Fibroblast of peridontal ligament (primary cell): Measurements from ENCODE around the gene PURA.

Experiments
- DNase-seq: peaks from one replicate; pipeline ENCODE4 v3.0.0-alpha.2; 2010; ENCODE audit errors: extremely low read depth

The PURA gene

DNA sequence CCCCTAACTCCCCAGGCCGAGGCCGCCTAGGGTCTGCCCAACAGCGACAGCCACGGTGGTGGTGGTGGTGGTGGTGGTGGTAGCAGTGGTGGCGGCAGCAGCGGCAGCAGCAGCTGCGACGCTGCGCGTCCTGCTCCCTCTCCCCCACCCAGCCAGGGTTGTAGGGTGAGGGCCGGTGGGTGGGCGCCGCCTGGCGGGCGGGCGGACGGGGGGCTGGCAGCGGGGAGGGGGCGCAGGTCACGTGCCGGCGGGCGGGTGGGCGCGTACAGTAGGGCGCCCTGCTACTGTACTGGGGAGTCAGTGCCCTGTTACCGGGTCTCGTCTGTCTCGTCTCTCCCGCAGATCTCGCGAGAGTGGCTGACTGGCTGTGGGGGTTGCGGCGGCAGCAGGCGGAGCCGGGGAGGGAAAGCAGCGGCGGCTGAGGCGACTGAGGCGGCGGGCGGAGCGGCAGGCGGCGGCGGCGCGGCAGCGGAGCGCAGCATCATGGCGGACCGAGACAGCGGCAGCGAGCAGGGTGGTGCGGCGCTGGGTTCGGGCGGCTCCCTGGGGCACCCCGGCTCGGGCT lies at the start of gene PURA:
TSS of gene PURA (plus strand) at position 411 of the 565 bp plus-strand sequence. CDS start at position 484, 73 bp downstream.
- DNase-seq, result peak; percentile 91

DNA sequence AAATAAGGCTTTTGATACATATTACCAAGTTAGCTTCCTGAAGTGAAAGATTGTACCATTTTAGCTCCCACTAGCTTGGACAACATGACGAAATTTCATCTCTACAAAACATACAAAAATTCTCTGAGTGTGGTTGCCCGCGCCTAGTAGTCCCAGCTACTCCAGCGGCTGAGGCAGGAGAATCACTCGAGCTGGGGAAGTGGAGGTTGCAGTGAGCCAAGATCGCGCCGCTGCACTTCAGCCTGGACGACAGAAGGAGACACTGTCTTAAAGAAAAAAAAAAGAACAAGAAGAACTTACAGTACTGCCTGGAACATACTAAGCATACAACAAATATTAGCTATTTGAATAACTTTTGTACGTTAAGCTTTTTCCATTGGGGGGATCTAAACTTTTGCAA lies 41.1 kb upstream of the PURA start:
- no peak for DNase-seq

DNA sequence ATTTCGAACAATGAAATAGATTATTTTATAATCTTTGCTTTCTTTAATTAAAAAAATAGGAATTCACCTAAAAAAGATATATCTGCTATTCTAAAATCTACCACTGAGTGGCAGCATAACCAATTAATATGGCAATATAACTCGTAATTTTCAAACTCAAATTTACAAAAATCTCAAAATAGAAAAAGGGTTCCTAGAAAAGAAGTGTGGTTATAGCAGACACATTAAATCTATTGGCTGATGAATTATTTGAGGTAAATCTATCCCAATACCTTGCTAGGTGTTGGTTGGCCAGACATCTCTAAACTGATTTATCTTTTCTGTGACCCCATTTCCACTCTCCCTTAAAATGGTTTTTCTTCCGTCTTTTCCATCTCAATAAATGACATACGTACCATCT lies 40.6 kb upstream of the PURA start:
- DNase-seq, result peak; percentile 62

DNA sequence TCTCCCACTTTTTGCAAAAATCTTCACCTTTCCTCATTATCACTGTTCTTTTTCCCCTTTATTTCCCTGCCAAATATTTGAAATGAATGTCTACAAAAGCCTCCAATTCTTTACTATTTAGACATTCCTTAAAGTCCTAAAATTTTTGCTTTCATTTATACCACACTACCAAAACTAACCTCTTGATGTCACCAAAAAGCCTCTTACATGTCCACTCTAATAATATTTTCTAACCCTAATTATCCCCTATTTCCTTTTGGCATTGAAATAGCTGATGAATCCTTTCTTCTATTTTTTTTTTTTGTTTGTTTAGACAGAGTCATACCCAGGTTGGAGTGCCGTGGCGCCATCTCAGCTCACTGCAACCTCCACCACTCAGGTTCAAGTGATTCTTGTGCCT lies 38.5 kb upstream of the PURA start:
- DNase-seq, result peak; percentile 47

DNA sequence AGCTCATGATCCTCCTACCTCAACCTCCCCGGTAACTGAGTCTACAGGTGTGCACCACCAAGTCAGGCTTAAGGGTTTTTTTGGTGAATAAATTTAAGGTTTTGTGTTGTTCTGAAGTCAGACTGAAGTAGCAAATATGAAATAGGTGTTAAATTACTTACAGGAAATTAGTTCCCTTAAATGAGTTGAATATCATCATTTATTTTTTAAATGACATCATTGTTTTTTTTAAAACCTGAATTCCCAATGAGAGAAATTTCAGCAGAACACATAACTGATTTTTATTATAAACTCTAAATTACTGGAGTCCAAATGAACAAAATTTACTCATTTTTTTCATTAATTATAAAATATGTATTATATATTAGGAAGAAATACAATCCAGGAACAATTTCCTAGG lies 37.8 kb upstream of the PURA start:
- no peak for DNase-seq

DNA sequence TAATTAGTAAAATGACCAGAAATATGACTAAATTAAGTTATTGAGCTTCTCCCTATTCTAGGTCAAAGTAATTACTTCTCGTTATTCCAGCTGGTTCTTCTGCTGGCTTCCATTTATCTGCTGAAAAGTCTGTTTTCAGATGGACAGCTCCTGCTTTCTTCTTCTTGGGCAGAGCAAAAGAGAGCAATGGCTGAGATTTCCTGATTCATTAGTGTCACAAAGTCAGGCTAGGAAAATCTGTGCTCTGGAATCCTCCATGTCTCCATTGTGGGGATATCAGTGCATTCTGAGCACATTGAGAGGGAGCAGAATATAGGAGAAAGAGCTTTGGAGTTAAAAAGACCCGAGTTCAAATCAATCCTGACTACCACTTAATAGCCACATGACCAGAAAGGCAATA lies 37.1 kb upstream of the PURA start:
- peak; percentile 5 for DNase-seq

DNA sequence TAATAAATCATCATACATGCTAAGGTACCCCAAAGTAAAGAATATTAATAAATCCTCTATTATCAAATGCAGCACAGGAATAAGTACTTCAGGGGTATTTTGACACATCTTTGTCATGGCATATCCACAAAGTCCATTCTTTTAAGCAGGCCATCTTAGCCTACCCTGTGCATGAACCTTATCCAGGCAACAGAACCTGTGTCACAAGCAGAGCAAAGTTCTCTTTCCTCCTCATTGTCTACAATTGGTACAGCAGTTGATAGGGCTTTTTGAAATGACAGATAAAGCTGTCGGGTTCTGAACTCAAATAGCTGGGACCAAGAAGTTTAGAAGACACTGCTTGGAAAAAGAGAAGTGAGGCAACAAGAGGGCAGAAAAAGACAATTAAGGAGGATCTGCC lies 30.8 kb upstream of the PURA start:
- no peak for DNase-seq

DNA sequence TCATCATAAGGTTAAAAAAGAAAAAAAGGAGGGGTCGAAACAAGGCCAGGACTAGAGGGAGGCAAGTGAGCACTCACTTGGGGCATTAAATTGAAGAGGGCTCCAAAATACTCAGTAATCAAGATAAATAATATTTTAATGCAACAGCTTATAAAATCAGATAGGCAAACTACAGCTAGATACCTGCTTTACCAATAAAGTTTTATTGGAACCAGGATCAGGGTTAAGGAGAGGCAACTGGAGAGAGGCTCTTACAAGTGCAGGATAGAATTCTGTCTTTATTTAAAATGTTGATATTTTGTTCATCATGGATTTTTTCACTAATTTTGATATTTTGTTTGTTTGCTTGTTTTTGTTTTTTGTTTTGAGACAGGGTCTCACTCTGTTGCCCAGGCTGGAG lies 30.3 kb upstream of the PURA start:
- DNase-seq, result no peak

DNA sequence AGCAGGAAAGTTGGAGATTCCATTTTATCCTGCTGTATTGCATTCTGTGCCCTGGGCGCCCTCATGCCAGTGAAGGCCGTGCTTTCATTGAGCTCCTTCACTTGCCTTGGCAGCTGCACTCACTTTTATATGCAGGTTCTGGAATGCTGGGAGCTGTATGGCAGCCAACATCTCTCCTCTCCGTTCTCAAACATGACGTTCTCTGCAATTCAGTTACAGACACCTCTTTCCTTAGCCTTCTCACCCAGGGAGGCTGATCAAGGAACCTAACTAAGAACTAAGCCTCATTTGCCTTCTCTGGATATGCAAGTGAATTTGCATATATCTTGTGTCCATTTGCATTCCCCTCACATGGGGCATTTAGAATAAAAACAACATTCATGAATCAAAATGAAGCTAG lies 29.4 kb upstream of the PURA start:
- no peak for DNase-seq

DNA sequence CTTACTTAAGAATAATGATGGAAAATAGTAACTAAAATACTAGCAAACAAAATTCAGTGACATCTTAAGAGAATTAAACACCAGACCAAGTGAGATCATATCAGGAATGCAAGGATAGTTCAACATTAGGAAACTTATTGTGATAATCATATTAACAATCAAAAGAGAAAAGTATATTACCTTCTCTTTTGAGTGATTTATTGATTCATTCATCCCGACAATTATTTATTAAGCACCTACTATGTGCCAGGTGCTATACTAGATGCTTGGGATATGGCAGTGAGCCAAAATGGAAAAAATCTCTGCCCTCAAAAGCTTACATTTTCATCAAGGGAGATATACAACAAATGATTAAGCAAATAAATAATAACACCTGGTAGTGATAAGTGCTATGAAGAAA lies 23.7 kb upstream of the PURA start:
- DNase-seq, result no peak

DNA sequence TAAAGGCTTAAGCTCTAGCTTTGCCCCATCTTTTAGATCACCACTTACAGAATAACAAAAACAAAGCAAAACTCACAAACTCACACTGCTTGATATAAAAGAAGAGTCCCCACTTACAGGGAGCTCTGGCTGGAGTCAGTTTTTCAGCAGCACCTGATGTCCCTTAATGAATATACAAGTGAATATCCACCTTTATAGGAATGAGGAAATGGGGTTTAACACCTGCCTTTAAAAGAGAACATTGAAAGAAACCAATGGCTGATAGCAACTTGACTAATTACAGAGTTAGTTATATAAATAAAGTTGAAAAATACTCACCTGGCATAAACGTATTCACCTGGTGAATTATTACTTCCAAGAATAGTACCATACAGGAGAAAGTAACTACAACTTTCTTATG lies 20.7 kb upstream of the PURA start:
- DNase-seq, result no peak

DNA sequence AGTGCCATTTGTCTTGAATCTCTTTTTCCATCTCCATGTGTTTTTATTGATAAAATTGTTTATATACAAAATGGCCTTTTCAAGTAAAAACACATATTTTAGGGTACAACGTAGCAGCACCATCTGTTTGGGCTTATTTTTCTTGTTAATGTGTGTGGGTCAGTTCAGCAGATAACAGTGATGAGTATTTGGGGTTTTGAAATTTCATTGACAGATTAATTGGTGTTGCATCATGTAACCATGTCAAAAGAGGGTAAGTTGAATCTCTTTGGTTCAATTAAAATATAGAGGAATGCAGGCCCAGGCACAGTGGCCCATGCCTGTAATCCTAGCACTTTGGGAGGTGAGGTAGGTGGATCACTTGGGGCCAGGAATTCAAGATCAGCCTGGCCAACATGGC lies 20.0 kb upstream of the PURA start:
- no peak for DNase-seq

DNA sequence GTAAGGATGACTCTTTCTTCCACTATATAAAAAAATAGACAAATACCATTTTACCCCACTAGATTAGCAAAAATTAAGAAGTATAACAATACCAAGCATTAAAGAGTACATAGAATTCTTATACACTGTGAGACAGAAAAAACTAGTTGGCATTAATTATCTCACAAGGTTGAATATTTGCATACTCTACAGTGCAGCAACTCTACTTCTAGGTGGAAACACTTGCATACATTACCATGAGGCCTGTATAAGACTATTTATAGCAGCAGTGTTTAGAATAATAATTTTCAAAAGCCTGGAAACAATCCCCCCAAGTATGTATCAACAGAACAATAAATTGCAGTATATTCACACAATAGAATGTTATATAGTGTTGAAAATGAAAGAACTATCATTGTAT lies 19.0 kb upstream of the PURA start:
- no peak for DNase-seq

DNA sequence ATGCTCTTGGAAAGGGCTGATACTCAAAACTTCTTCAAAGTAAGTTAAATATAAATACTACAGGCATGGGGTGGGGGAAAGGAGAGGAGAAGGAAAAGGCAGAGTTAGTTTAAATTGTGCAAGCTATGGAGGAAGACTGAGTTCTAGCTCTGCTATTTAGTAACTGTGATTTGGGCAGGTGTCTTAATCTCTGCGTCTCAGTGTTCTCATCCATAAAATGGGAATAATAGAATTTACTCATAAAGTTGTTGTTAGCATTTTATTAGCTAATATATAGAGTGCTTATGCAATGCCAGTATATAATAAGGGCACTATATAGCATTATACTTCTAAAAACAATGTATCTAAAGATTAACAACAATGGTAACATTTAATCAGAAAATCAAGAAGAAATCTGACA lies 12.7 kb upstream of the PURA start:
- no peak for DNase-seq

DNA sequence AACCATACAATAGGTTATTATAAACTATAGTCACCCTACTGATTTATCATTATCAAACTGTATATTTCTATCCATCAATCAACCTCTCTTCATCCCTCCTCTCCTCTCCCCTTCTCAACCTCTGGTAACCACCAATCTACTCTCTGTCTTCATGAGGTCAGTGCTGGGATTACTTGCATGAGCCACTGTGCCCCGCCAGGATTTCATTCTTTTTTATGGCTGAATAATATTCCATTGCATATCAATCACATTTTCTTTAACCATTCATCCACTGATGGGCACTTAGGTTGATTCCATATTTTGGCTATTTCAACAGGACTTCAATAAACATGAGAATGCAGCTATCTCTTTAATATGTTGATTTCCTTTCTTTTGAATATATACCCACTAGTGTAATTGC lies 10.8 kb upstream of the PURA start:
- no peak for DNase-seq

DNA sequence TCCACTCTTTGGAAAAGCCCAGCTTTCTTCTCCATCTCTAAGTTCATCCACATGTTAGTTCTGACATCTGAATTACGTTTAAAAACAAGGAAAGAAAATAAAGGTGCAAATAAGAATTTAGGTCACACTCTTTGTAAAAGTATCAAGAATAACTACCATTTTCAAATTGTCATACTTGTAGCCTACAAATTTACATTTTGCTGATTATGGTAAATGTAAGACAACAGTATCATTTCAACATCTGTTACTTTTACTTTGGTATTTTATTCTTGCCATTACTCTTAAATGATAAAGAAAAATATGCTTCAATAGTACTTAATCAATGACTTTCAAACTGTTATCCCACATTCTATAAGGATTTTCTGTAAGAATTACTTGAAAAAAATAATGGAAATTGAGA lies 9.8 kb upstream of the PURA start:
- no peak for DNase-seq

DNA sequence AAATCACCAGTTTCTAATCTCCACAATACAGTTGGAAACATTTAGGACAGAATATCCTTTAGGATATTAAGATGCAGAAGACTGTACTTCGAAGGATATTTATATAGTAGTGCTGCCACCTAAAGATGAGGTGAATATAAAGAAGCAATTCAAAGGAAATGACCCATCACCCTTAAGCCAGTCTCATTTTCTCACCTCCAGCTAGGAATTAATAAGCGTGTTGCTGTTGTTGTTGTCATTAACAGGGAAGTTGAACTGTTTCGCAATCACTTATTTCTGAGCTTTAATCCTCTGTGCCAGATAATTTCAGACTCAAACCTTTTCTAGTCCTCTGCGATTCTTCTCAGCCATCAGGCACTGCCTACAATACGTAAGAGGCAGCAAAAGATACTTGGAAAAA lies 7.8 kb upstream of the PURA start:
- no peak for DNase-seq

DNA sequence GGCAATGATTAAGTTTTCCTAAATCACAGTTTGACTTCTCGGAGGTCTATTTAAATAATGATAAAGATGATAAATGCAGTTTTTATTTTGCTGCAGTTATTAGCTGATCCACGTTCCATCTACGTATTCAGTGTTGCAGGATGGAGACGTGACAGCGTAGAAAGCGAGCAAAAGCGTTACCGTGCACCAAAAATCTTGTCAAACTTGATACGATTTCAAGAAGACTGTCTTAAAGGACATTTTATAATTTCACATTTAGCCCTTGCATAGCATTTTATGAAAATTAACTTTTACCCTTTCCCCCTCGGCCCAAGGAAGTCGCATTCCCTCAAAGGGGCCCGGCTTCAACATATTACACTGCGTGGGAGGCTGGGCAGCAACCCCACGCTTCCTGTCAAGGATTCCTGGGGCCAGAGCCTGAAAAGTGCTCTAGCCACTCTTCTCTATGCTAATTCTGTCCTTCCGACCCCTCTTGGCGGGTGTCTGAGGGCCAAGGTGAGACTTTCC lies 7.1 kb upstream of the PURA start:
- DNase-seq, result no peak

DNA sequence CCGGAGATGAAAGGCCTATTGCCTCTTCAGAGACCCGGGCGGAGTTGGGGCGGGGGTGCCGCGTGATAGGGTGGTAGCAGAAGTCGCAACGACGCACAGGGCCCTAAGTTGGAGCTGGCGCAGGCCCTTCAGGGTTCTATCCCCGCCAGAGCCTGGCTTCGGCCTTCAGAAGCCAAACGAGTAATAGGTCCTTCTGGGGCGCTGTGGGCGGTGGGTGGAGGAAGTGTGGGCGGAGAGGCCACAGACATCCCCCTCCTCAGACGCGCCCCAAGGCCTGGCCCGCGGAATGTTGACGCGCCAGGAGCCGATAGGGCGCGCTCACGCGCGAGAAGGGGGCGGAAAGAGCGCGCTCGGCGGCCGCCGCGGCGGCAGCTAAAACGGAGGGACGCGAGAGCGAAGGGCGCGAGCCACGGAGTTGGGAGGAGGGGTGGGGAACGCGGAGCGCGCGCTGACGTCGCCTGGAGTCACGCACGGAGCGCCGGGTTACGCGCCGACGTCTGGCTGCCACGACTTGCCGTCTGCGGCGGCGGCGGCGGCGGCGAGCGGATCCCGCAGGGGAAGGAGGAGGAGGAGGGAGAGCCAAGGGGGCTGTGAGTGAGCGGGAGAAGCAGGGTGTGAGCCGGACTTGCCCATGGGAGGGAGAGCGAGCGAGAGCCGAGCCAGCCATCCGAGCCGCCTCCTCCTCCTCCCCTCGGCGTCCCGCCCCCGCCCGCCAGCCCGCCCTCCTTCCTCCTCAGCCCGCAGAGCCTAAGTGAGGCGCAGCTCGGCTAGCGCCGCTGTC lies 6.4 kb upstream of the PURA start:
- DNase-seq, result peak; percentile 92

DNA sequence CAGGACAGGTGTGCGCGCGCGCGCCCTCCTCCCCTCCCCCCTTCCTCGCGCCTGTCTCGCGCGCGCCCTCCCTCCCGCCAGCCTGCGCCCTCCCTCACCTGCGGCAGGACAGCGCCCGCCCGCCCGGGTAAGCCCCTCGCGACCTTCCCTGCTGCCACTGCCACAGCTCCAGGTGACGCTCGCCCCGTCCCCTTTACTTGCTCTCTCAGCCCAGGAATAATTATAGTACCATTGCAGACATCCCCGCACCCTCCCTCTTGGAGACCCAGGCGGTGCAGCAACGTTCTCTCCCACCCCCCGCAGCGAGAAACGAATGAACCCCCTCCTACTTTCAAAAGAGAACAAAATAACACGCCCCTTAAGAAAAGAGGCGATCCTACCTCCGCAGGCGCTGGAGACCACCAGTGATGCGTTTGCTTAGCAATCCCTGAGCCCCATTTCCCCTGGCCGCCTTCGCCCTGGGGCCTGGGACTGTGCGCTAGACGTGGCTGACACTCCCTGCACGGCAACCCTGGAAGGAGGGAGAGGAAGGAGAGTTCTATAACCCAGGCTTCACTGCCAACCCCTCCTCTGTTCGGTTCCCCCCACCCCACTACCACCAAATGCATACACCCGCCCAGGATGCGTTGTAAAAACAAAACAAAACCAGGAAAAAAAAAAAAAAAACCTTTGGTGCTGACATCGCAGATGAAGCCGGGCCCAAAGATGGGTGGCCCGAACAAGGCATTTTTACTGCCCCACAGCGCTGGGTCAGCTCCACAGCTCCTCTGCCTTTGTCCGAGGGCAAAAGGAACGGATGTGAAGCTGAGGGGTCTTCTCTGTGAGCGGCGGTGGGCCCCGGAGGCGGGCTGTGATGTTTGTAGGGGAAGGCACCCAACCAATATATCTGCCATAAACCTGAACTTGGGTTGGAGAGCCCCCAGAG lies 5.6 kb upstream of the PURA start:
- DNase-seq, result no peak

DNA sequence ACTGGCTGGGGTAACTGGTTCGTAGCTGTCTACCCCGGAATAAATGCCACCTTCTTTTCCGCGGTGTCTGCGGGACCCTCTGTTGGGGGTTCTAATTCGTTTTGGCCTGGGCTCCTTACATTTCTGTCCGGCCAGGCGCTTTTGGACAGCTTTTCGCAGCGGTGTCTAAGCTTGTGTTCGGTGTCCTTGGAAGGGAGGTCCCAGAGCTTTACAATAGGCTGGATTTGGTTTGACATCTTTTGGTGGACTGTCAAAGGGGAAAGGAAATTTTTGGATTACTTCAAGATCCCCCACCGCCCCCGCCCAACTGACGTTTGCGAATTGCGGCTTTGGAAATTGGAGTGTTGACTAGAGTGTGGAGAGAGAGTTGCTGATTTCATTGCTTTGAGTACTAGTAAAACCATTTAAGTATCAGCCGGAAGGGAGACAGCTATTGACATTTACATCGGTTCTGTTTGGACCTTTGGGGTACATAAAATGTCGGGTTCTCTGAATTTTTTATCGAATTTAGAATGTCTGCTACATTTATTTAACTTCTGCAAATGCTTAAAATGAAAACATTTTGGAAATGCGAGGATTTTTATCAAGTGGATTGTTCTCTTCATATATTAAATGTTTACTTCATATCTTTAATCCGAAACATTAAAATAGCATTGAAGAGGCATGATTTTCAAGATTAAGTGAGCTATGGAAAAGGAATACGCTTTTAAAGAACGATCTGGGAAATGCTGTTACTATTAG lies 4.7 kb upstream of the PURA start:
- DNase-seq, result peak; percentile 46
